HepG2 (cell line): Measurements from ENCODE around the gene NTMT1. TPM values are rescaled to one million over a fixed set of nuclear protein-coding genes. Genes with fewer than 3 reads are reported as not detected.
A peak's percentile ranks its signal among the peaks of the same experiment; 100 is the strongest.

Experiments
- CCAR2 ChIP-seq: fragments of 200-400 bp; formaldehyde crosslinking; optimal IDR thresholded peaks from 2 replicates; pipeline ENCODE3; 2018; ENCODE audit warnings: low read depth, mild to moderate bottlenecking, low read length, moderate library complexity
- CCDC6 ChIP-seq: sonication (generic); formaldehyde crosslinking; IDR thresholded peaks from 2 replicates; pipeline ENCODE4 v1.8.1; 2022; ENCODE audit warnings: mild to moderate bottlenecking, missing genetic modification reagents, moderate library complexity
- CHCHD3 ChIP-seq: sonication (generic); formaldehyde crosslinking; IDR thresholded peaks from 2 replicates; pipeline ENCODE4 v1.8.0; 2022; ENCODE audit warnings: mild to moderate bottlenecking, missing genetic modification reagents, moderate library complexity
- HNRNPLL ChIP-seq: fragments of 200-400 bp; formaldehyde crosslinking; IDR thresholded peaks from 2 replicates; pipeline ENCODE4 v1.6.1; 2017; ENCODE audit warnings: mild to moderate bottlenecking, low read depth, low read length; ENCODE audit not compliant: poor library complexity, severe bottlenecking
- KLF12 ChIP-seq: sonication (generic); formaldehyde crosslinking; IDR thresholded peaks from 2 replicates; pipeline ENCODE4 v1.4.0; 2020; ENCODE audit warnings: missing genetic modification reagents, borderline replicate concordance
- RORA ChIP-seq: sonication (generic); formaldehyde crosslinking; IDR thresholded peaks from 2 replicates; pipeline ENCODE4 v1.5.0; 2020; ENCODE audit warnings: mild to moderate bottlenecking, missing genetic modification reagents, moderate library complexity
- THAP9 ChIP-seq: sonication (generic); formaldehyde crosslinking; IDR thresholded peaks from 2 replicates; pipeline ENCODE4; 2020; ENCODE audit warnings: missing genetic modification reagents, mild to moderate bottlenecking, borderline replicate concordance
- ZFP36L1 ChIP-seq: sonication (generic); formaldehyde crosslinking; IDR thresholded peaks from 2 replicates; pipeline ENCODE4 v1.8.0; 2022; ENCODE audit warnings: mild to moderate bottlenecking, missing genetic modification reagents, moderate library complexity
- ZNF7 ChIP-seq: IDR thresholded peaks from 2 replicates; pipeline ENCODE4 v1.6.1; 2016; ENCODE audit warnings: missing biosample characterization, missing genetic modification reagents
- ZNF800 ChIP-seq: sonication (generic); formaldehyde crosslinking; IDR thresholded peaks from 2 replicates; pipeline ENCODE4 v1.4.0; 2020; ENCODE audit warnings: missing genetic modification reagents
- polyA plus RNA-seq, 8 experiments: library from polyadenylated mRNA; depleted of rRNA in 3 of 8; stranded (reverse) in 7 of 8; unstranded in 1 of 8; fragments of >200 nt; fragmentation: Illumina TruSeq in 4 of 8; extraction: Trizol in 4 of 8; gene quantifications; 2 replicates each; pipeline versions ENCODE4 v1.2.1 to v1.2.3, GENCODE V29; 2011 to 2016; ENCODE audit warnings: low read depth in 4 of 8, missing spikeins in 1 of 8, mixed read lengths in 1 of 8; ENCODE audit not compliant: insufficient read depth in 1 of 8
- total RNA-seq, 5 experiments: library from RNA; depleted of rRNA; stranded (reverse); fragments of >200 nt; fragmentation: Illumina TruSeq; extraction: Trizol; gene quantifications; 2 replicates each; pipeline ENCODE4 v1.2.3, GENCODE V29; 2016; ENCODE audit warnings: low read depth in 1 of 5

Gene NTMT1
- total and polyA plus RNA-seq, 2 of the 13 experiments (the other 11 are each of a cell fraction or from before 2014, with no cell fraction given) = 49.1 to 53.8 TPM

GRCh38 chr9:129610213-129610472, 15.8 kb upstream of the NTMT1 start (continued):
- TF ChIP-seq RORA (CRISPR knock-in tag) (no peak), CCAR2 (no peak), THAP9 (no peak), KLF12 (CRISPR knock-in tag) (peak; percentile 11; the same call in 1 of the 2 replicates), ZFP36L1 (0 out of 2 replicates have a peak, but pooled peaks have one; percentile 6), ZNF7 (CRISPR knock-in tag) (no peak), HNRNPLL (peak; percentile 30), CHCHD3 (CRISPR knock-in tag) (0 out of 2 replicates have a peak, but pooled peaks have one; percentile 17), ZNF800 (CRISPR knock-in tag) (no peak), CCDC6 (CRISPR knock-in tag) (no peak)
- TF ChIP-seq, all 625 proteins: peak for 14
